Muscle layer of duodenum (tissue), 2 donors: ENCODE data around the gene LMO3.

Source experiments
- H3K27ac ChIP-seq: one replicate; pipeline ENCODE4 v1.7.0; 2013; ENCODE audit warnings: mild to moderate bottlenecking, low read length
- H3K27me3 ChIP-seq: one replicate; pipeline ENCODE4 v1.7.0; 2013; ENCODE audit warnings: low read depth, mild to moderate bottlenecking, control low read depth, low read length
- H3K36me3 ChIP-seq, 2 donors: one replicate each; pipeline ENCODE4 v1.7.0; 2013; ENCODE audit warnings: low read length in 2 of 2, control low read depth in 1 of 2, mild to moderate bottlenecking in 1 of 2; ENCODE audit not compliant: insufficient read depth in 2 of 2, control insufficient read depth in 1 of 2
- H3K4me1 ChIP-seq, 2 donors: one replicate each; pipeline ENCODE4 v1.7.0; 2013; ENCODE audit warnings: low read length in 2 of 2, mild to moderate bottlenecking in 2 of 2, control low read depth in 1 of 2, moderate library complexity in 1 of 2; ENCODE audit not compliant: insufficient read depth in 2 of 2, control insufficient read depth in 1 of 2
- H3K4me3 ChIP-seq, 2 donors: one replicate each; pipeline ENCODE4 v1.7.0; 2013; ENCODE audit warnings: low read length in 2 of 2, low read depth in 1 of 2, mild to moderate bottlenecking in 1 of 2
- H3K9me3 ChIP-seq, 2 donors: one replicate each; pipeline ENCODE4 v1.7.0; 2013; ENCODE audit warnings: low read length in 2 of 2, control low read depth in 1 of 2, mild to moderate bottlenecking in 1 of 2; ENCODE audit not compliant: control insufficient read depth in 1 of 2
- donor health status: healthy.

The LMO3 gene

DNA sequence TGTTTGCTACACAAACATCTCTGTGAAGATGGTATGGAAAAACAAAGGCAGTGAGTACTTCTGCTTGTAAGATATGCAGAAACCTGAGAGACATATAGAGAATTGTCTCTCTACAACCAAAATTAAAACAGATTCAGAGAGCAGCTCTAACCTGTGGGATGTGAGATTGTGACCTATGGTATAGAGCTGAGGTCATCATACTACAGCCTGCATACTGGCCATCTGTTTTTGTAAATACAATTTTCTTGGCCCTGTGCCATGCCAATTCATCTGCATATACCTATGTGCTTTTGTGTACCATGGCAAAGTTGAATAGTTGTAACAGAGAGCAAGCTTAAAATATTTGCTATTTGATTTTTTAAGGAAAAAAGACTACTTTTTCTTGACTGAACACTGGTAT, 99.6 kb downstream of the LMO3 start:
- no peak overlapping the region for H3K27ac ChIP-seq
- no peaks in the 10 kb centered on the region for H3K27me3 ChIP-seq
- H3K4me3 ChIP-seq, result no peak overlapping the region
- H3K9me3 ChIP-seq, result no peaks in the 10 kb centered on the region
- H3K4me1 ChIP-seq, result no peaks in the 10 kb centered on the region
- H3K36me3 ChIP-seq, result no peaks in the 10 kb centered on the region

DNA sequence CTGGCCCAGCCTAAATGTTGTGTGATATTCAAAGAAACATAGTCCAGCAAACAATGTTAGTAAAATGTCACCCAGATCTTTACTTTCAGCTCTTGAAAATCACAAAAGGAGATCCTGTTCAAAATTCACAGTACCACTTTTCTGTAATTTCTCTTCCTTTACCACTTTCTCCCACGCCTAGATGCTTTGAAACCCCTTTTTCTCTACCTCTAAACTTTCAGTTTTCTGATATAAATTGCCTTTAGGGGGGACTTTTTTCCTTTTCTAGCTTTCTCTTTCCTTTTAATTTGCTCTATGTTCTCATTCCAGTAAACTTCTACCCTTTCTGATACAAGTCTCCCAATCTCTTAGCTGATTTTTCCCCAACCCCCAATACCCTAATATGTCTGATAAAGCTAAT, 101.8 kb downstream of the LMO3 start:
- Histone ChIP-seq H3K4me1 (no peaks in the 10 kb centered on the region), H3K27me3 (no peaks in the 10 kb centered on the region), H3K36me3 (no peaks in the 10 kb centered on the region), H3K9me3 (no peaks in the 10 kb centered on the region), H3K4me3 (no peak overlapping the region), H3K27ac (no peak overlapping the region)

DNA sequence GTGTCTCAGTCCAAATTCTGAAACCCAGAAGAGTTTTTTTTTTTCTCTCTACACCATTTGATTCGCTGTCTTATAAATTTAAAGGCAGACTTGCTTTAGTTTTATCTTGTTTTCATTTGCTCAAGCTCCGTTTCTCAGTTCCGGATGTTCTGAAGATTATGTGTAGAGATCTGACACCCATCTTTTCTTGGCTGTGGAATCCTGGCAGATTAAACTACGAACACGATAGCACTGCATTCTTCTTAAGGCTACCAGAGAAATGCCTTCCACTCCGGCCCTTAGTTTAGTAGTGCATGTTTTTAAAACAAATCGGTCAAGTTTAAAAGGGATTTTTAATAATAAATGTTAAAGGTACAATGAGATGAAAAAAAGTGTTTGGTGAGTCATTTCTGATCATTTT, 106.4 kb downstream of the LMO3 start:
- Histone ChIP-seq H3K4me1 (no peaks in the 10 kb centered on the region), H3K27me3 (no peaks in the 10 kb centered on the region), H3K36me3 (no peaks in the 10 kb centered on the region), H3K9me3 (no peaks in the 10 kb centered on the region), H3K4me3 (no peak overlapping the region), H3K27ac (no peak overlapping the region)
